ENCODE data around the gene THSD4. TPM values are rescaled to one million over a fixed set of nuclear protein-coding genes. Genes with fewer than 3 reads are reported as not detected.

The THSD4 gene
- total RNA-seq, 1 donor from 2014 or later = 151 TPM

- H3K4me3 ChIP-seq = no peak overlapping the region
- H3K9me3 ChIP-seq = no peaks in the 10 kb centered on the region
- TF ChIP-seq CTCF (IDR thresholded peaks at IDR 0.05) = no peak
- no peaks in the 10 kb centered on the region for H3K36me3 ChIP-seq
- DNase-seq (ENCODE audit: low spot score in 2 of 2) = no peak
- no peak overlapping the region for H3K27ac ChIP-seq
- peaks cover 0 to 15% of the 10 kb centered on the region in 2 donors for H3K4me1 ChIP-seq
- intact Hi-C loops (cut with DNase I) = no loop called here
- no peaks in the 10 kb centered on the region for H3K27me3 ChIP-seq
Observed at GRCh38 chr15:71687902-71688508, 572.7 kb downstream of the THSD4 start.

GRCh38 chr15:71688509-71689094, 573.3 kb downstream of the THSD4 start:
- Histone ChIP-seq H3K27ac (no peak overlapping the region), H3K4me3 (no peak overlapping the region), H3K4me1 (peaks cover 0 to 15% of the 10 kb centered on the region in 2 donors), H3K9me3 (no peaks in the 10 kb centered on the region), H3K36me3 (no peaks in the 10 kb centered on the region), H3K27me3 (no peaks in the 10 kb centered on the region)
- intact Hi-C loops (cut with DNase I) = no loop called here
- DNase-seq (ENCODE audit: low spot score in 2 of 2) = no peak
- no peak for TF ChIP-seq CTCF (IDR thresholded peaks at IDR 0.05)

- H3K9me3 ChIP-seq = no peaks in the 10 kb centered on the region
- peak overlapping the region; percentile 58 to 62 for H3K27ac ChIP-seq
- no peaks in the 10 kb centered on the region for H3K36me3 ChIP-seq
- DNase-seq (ENCODE audit: low spot score in 2 of 2) = no peak
- no peaks in the 10 kb centered on the region for H3K27me3 ChIP-seq
- intact Hi-C loops (cut with DNase I) = no loop called here
- no peak for TF ChIP-seq CTCF (IDR thresholded peaks at IDR 0.05)
- peak overlapping the region; percentile 0 to 43 for H3K4me3 ChIP-seq
- peaks cover 0 to 15% of the 10 kb centered on the region in 2 donors for H3K4me1 ChIP-seq
Observed at GRCh38 chr15:71691081-71691457, 575.8 kb downstream of the THSD4 start.

- peak overlapping the region; percentile 58 to 62 for H3K27ac ChIP-seq
- no peaks in the 10 kb centered on the region for H3K36me3 ChIP-seq
- H3K27me3 ChIP-seq = no peaks in the 10 kb centered on the region
- no peaks in the 10 kb centered on the region for H3K9me3 ChIP-seq
- no peak for TF ChIP-seq CTCF (IDR thresholded peaks at IDR 0.05)
- intact Hi-C loops (cut with DNase I) = no loop called here
- H3K4me3 ChIP-seq = peak overlapping the region; percentile 0 to 43
- H3K4me1 ChIP-seq = peaks cover 0 to 15% of the 10 kb centered on the region in 2 donors
- DNase-seq (ENCODE audit: low spot score in 2 of 2) = no peak
Observed at GRCh38 chr15:71691458-71692417, 576.5 kb downstream of the THSD4 start.

- intact Hi-C loops (cut with DNase I) = no loop called here
- Histone ChIP-seq H3K9me3 (no peaks in the 10 kb centered on the region), H3K27ac (no peak overlapping the region), H3K4me1 (peaks cover 0 to 3% of the 10 kb centered on the region in 2 donors), H3K36me3 (no peaks in the 10 kb centered on the region), H3K4me3 (no peak overlapping the region), H3K27me3 (no peaks in the 10 kb centered on the region)
- DNase-seq (ENCODE audit: low spot score in 2 of 2) = no peak
- TF ChIP-seq CTCF (IDR thresholded peaks at IDR 0.05) = no peak
Observed at GRCh38 chr15:71697236-71697635, 582.0 kb downstream of the THSD4 start.

Data from ascending aorta (tissue), 2 donors.